GM21367 (cell line): Measurements from ENCODE around the gene SRPX2.
A peak's percentile ranks its signal among the peaks of the same experiment; 100 is the strongest.

ENCODE experiments used
- ATAC-seq: cut with Tn5 transposase; IDR thresholded peaks from one replicate; pipeline ENCODE4 v1.9.1; 2021; ENCODE audit not compliant: unreplicated experiment

The SRPX2 gene

GRCh38 chrX:100643956-100644860, at the start of gene SRPX2:
SRPX2 (plus strand) TSS chrX:100644199; CDS start chrX:100646323, 2,124 bp downstream.
- ATAC-seq, result no peak

- ATAC-seq, result no peak
These were observed 47.4 kb upstream of the SRPX2 start for GRCh38 chrX:100596601-100597000.

DNA sequence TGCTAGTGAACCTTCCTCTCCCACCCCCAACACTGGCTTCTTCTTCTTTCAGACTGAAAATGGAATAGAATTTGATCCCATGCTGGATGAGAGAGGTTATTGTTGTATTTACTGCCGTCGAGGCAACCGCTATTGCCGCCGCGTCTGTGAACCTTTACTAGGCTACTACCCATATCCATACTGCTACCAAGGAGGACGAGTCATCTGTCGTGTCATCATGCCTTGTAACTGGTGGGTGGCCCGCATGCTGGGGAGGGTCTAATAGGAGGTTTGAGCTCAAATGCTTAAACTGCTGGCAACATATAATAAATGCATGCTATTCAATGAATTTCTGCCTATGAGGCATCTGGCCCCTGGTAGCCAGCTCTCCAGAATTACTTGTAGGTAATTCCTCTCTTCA, 44.5 kb upstream of the SRPX2 start:
- no peak for ATAC-seq

DNA sequence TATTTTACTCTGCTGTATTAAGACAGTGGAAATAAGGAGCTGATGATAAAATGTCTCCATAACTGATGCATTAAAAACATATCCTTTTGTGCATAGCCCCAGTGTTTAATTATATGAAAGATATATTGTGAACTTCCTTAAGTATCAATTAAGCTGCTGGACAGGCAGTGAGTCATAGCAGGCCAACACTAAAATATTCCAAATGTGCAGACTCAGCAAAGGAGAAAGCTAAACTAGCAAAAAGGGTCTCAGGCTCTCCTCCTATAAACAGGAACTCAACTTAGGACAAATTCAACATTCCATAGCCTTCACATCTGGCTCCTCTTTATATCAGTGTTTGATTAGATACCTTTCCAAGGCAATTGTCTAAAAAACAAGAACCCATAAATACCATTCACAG, 43.7 kb upstream of the SRPX2 start:
- ATAC-seq, result no peak

GRCh38 chrX:100600758-100601157, 43.2 kb upstream of the SRPX2 start:
- ATAC-seq, result no peak

- ATAC-seq, result no peak
These were observed 37.2 kb upstream of the SRPX2 start for GRCh38 chrX:100606753-100607152.

GRCh38 chrX:100609591-100609990, 34.4 kb upstream of the SRPX2 start:
- ATAC-seq, result no peak

DNA sequence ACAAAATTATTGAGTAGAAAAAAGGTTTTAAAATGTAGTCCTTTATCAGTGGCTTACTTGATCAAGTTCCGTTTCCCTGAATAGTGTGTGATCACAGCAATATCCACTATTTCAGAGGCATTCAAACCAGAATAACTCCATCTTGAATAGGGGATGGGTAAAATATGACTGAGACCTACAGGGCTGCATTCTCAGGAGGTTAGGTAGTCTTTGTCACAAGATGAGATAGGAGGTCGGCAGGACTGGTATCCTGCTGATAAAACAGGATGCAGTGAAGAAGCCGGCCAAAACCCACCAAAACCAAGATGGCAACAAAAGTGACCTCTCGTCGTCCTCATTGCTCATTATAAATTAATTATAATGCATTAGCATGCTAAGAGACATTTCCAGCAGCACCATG, 32.0 kb upstream of the SRPX2 start:
- ATAC-seq, result no peak

GRCh38 chrX:100615005-100615404, 29.0 kb upstream of the SRPX2 start:
- ATAC-seq, result peak; percentile 98

- ATAC-seq, result no peak
These were observed 21.0 kb upstream of the SRPX2 start for GRCh38 chrX:100623001-100623400.

GRCh38 chrX:100625985-100626491, 18.0 kb upstream of the SRPX2 start:
- peak; percentile 96 for ATAC-seq

- ATAC-seq, result no peak
These were observed 9.0 kb upstream of the SRPX2 start for GRCh38 chrX:100635040-100635439.

DNA sequence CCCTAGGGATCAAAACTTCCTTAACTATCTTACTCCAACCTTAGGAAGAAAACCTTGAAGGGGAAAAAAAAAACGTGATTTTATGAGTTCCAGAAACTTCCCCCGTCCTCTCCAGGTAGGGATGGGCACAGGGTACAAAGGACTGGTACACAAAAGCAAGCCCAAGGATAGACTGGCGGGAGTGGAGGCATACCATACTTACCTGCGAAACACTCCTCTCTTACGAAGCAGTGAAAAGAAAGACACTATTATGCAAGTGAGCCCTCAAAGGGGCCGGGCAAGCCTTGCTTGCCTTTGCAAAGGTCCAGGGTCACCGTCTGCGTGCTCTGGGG, 8.0 kb upstream of the SRPX2 start:
- ATAC-seq, result no peak

- ATAC-seq, result peak; percentile 80
These were observed 7.5 kb upstream of the SRPX2 start, which contains the start of gene TSPAN6 for GRCh38 chrX:100636321-100636991. TSPAN6 (minus strand) TSS chrX:100636806; CDS start chrX:100636694, 112 bp downstream.

DNA sequence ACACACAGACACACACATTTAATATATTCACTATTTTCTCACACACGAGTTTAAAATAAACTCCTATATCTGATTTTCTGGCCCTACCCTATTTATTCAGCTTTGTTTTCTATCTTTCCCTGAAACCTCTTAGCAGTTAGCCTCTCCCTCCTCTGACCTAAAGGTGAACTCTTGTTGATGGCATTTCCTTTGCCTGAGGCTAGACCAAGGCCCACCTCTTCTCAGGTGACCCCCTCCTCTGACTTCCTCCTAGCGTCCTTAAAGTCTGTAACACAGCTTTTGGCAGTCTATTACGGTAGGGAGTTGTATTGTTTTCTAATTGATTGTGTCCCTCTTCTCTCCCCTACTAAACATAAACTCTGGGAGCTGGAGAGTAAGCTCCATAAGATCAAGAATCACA, 1.7 kb upstream of the SRPX2 start:
- ATAC-seq, result no peak

DNA sequence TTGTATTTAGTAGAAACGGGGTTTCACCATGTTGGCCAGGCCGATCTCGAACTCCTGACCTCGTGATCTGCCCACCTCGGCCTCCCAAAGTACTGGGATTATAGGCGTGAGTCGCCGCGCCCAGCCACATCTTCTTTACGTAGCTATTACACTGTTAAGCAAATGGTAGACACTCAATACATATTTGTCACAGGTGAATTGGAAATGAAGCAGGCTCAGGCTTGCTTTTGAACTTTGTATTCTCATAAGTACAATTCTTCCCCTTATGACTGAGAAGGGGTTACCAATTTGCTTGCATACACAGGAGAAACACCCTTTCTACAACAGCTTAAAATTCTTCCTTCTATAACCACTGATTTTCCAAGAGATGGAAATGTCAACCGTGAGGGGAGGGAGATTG, 787 bp upstream of the SRPX2 start:
- no peak for ATAC-seq

GRCh38 chrX:100645106-100645505, 1.1 kb downstream of the SRPX2 start:
- no peak for ATAC-seq

DNA sequence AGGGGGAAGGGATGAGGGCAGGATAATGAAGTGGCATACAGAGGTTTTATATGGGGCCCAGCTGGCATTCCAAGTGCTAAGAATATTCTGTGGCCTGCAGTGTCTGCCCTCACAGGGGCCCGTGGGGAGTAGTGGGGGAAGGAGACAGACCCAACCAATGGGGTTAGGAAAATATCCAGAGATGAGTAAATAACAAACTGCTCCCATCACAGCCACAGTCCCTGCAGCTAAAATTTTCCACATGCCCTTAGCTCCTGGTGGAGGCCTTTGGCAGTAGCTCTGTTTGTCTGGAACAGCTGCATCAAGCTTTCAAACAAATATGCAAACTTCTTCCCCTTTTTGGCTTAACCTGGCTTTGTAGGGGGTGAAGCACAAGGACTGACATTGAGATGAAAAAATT, 3.1 kb downstream of the SRPX2 start:
- ATAC-seq, result no peak

- no peak for ATAC-seq
These were observed 3.7 kb downstream of the SRPX2 start for GRCh38 chrX:100647739-100648138.

GRCh38 chrX:100648458-100649417, 4.7 kb downstream of the SRPX2 start:
- no peak for ATAC-seq
